Left lobe of liver (tissue), 1 donor: ENCODE data around the gene DCX. TPM values are rescaled to one million over a fixed set of nuclear protein-coding genes. Genes with fewer than 3 reads are reported as not detected.

ENCODE experiments used
- total RNA-seq: library from RNA; stranded (reverse); gene quantifications from one replicate; pipeline ENCODE4 v1.2.1, GENCODE V29; 2021
- donor health status: DM: no; HTN: yes; CAD: no.

Gene DCX
- total RNA-seq, 1 donor from 2014 or later, result not detected

Other genes starting within 250 kb of the DCX start
- 0.28 TPM for gene CAPN6, start 141.7 kb downstream of the DCX start, total RNA-seq
- gene SERTM2, start 99.5 kb upstream of the DCX start, total RNA-seq, result 0.05 TPM